GM12878 (cell line): Measurements from ENCODE around the gene PATE2. TPM values are rescaled to one million over a fixed set of nuclear protein-coding genes. Genes with fewer than 3 reads are reported as not detected.

Experiments used
- ATAC-seq: fragments of 200-7000 bp; cut with Tn5 transposase; 3 replicates; pipeline ENCODE4 v1.9.1; 2020; ENCODE audit warnings: mild to moderate bottlenecking, moderate library complexity
- BruUV-seq: library from RNA; stranded (reverse); fragments of 400-500 nt; replicated peaks from 2 replicates; lab custom pipeline; 2021; lab: Mats Ljungman, UMichigan
- CTCF ChIA-PET: fragments of 300-600 bp; sonication (Branson Sonifier 250); formaldehyde crosslinking; extraction: SDS; loops from one replicate; lab custom pipeline; 2021; ENCODE audit warnings: inconsistent platforms; lab: Yijun Ruan, JAX
- POLR2A ChIA-PET: fragments of 350-600 bp; formaldehyde crosslinking; extraction: SDS; loops from one replicate; lab custom pipeline; 2021; ENCODE audit warnings: inconsistent platforms; lab: Charles Lee
- RAD21 ChIA-PET: fragments of 300-600 bp; sonication (Branson Sonifier 250); formaldehyde crosslinking; loops from one replicate; lab custom pipeline; 2023; ENCODE audit warnings: antibody characterized with exemption; ENCODE audit not compliant: unreplicated experiment; lab: Charles Lee
- SMC1A ChIA-PET: fragments of 300-600 bp; sonication (Branson Sonifier 250); formaldehyde crosslinking; loops from one replicate; lab custom pipeline; 2023; ENCODE audit not compliant: unreplicated experiment, uncharacterized antibody; lab: Charles Lee
- DNase-seq: peaks from one replicate; pipeline ENCODE4 v3.0.0-alpha.2; 2011; ENCODE audit warnings: low read depth, low spot score
- FAIRE-seq: peaks from 3 replicates; lab custom pipeline; 2011; peaks lifted over from hg19 to GRCh38; lab: Jason Lieb, UNC
- H2AFZ ChIP-seq: 2 replicates; pipeline ENCODE4 v1.6.0; 2011; ENCODE audit warnings: low read depth, low read length, control low read depth; ENCODE audit not compliant: control insufficient read depth
- H3K27ac ChIP-seq: 2 replicates; pipeline ENCODE4 v1.5.1; 2011; ENCODE audit warnings: control low read depth; ENCODE audit not compliant: control insufficient read depth, insufficient read depth
- H3K27me3 ChIP-seq, 2 experiments: replicated peaks in 1 of 2; 2 replicates each; pipeline versions ENCODE4 v1.6.0 to v1.6.1; 2011; ENCODE audit warnings: low read length in 1 of 2; ENCODE audit not compliant: control insufficient read depth in 2 of 2, insufficient read depth in 2 of 2
- H3K36me3 ChIP-seq, 2 experiments: 2 replicates each; pipeline ENCODE4 v1.5.1; 2011; ENCODE audit warnings: low read length in 1 of 2; ENCODE audit not compliant: control insufficient read depth in 2 of 2, insufficient read depth in 2 of 2
- H3K4me1 ChIP-seq: 2 replicates; pipeline ENCODE4 v1.6.1; 2011; ENCODE audit warnings: mild to moderate bottlenecking, low read length, moderate library complexity, mixed read lengths; ENCODE audit not compliant: control insufficient read depth, insufficient read depth
- H3K4me2 ChIP-seq: 2 replicates; pipeline ENCODE4 v1.6.0; 2011; ENCODE audit warnings: control low read depth; ENCODE audit not compliant: control insufficient read depth, insufficient read depth
- H3K4me3 ChIP-seq: fragments of 200-600 bp; sonication (generic); 2 replicates; pipeline ENCODE4 v1.5.1; 2016
- H3K79me2 ChIP-seq: 2 replicates; pipeline ENCODE4 v1.6.0; 2011; ENCODE audit warnings: low read length; ENCODE audit not compliant: control insufficient read depth, insufficient read depth
- H3K9ac ChIP-seq: 2 replicates; pipeline ENCODE4 v1.8.0; 2011; ENCODE audit warnings: low read length, control low read depth, mixed read lengths; ENCODE audit not compliant: control insufficient read depth, insufficient read depth
- H3K9me3 ChIP-seq: replicated peaks from 3 replicates; pipeline ENCODE4 v1.5.1; 2011; ENCODE audit warnings: mild to moderate bottlenecking, low read length; ENCODE audit not compliant: control insufficient read depth, insufficient read depth
- H4K20me1 ChIP-seq: 2 replicates; pipeline ENCODE4 v1.6.0; 2011; ENCODE audit not compliant: control insufficient read depth, insufficient read depth
- BHLHE40 ChIP-seq, 2 experiments: fragments of 450-650 bp in 1 of 2; IDR thresholded peaks; 2 replicates each; pipeline ENCODE4 v1.6.1; 2011 to 2017; ENCODE audit warnings: low read depth in 2 of 2, borderline replicate concordance in 1 of 2, improper control_type of control experiment in 1 of 2, low read length in 1 of 2, mild to moderate bottlenecking in 1 of 2
- BMI1 ChIP-seq: fragments of 450-650 bp; IDR thresholded peaks from 2 replicates; pipeline ENCODE4 v1.6.1; 2016; ENCODE audit warnings: mild to moderate bottlenecking, moderate library complexity, borderline replicate concordance
- EGR1 ChIP-seq, 2 experiments: IDR thresholded peaks; 1 replicate in 1 of 2; 2 replicates in 1 of 2; pipeline ENCODE4 v1.6.1; 2011 to 2012; ENCODE audit warnings: low read depth in 2 of 2, low read length in 2 of 2, borderline replicate concordance in 1 of 2, mild to moderate bottlenecking in 1 of 2, moderate library complexity in 1 of 2
- EP300 ChIP-seq, 2 experiments: fragments of 150-350 bp in 1 of 2; IDR thresholded peaks; 2 replicates each; pipeline ENCODE4 v1.6.1; 2011 to 2012; ENCODE audit warnings: low read depth in 2 of 2, low read length in 2 of 2, borderline replicate concordance in 1 of 2, improper control_type of control experiment in 1 of 2, inconsistent platforms in 1 of 2; ENCODE audit not compliant: control insufficient read depth in 1 of 2
- IRF4 ChIP-seq: IDR thresholded peaks from 2 replicates; pipeline ENCODE4 v1.6.1; 2011; ENCODE audit warnings: low read depth, low read length
- JUND ChIP-seq: IDR thresholded peaks from 2 replicates; pipeline ENCODE4 v1.6.1; 2012; ENCODE audit warnings: low read depth, mild to moderate bottlenecking, low read length, improper control_type of control experiment, moderate library complexity
- LARP7 ChIP-seq: fragments of 450-650 bp; IDR thresholded peaks from 2 replicates; pipeline ENCODE4 v1.6.1; 2017; ENCODE audit warnings: mild to moderate bottlenecking
- NFYB ChIP-seq: IDR thresholded peaks from 2 replicates; pipeline ENCODE4 v1.6.1; 2011; ENCODE audit warnings: low read depth, mild to moderate bottlenecking, low read length, improper control_type of control experiment, moderate library complexity; ENCODE audit not compliant: insufficient read depth
- NR2C1 ChIP-seq: fragments of 450-650 bp; IDR thresholded peaks from 2 replicates; pipeline ENCODE4 v1.6.1; 2017; ENCODE audit warnings: antibody characterized with exemption, mild to moderate bottlenecking, moderate library complexity
- RAD21 ChIP-seq: IDR thresholded peaks from 2 replicates; pipeline ENCODE4 v1.6.1; 2011; ENCODE audit warnings: mild to moderate bottlenecking, low read depth, low read length, moderate library complexity; ENCODE audit not compliant: insufficient read depth
- RBBP5 ChIP-seq: fragments of 200-600 bp; sonication (generic); conservative IDR thresholded peaks from 2 replicates; pipeline ENCODE4 v1.6.1; 2016
- RELB ChIP-seq: fragments of 450-650 bp; IDR thresholded peaks from 2 replicates; pipeline ENCODE4 v1.6.1; 2017; ENCODE audit warnings: low read depth, mild to moderate bottlenecking, moderate library complexity
- RUNX3 ChIP-seq: IDR thresholded peaks from 2 replicates; pipeline ENCODE4 v1.6.1; 2012; ENCODE audit warnings: low read length, inconsistent platforms
- SRF ChIP-seq, 2 experiments: IDR thresholded peaks; 2 replicates each; pipeline ENCODE4 v1.6.1; 2011; ENCODE audit warnings: low read depth in 2 of 2, low read length in 2 of 2, mild to moderate bottlenecking in 1 of 2, moderate library complexity in 1 of 2
- SUPT20H ChIP-seq: IDR thresholded peaks from 2 replicates; pipeline ENCODE4 v1.6.1; 2011; ENCODE audit warnings: low read depth, mild to moderate bottlenecking, low read length, moderate library complexity, borderline replicate concordance; ENCODE audit not compliant: control insufficient read depth
- TBL1XR1 ChIP-seq: IDR thresholded peaks from 2 replicates; pipeline ENCODE4 v1.6.1; 2012; ENCODE audit warnings: low read depth, low read length, improper control_type of control experiment
- TCF3 ChIP-seq: IDR thresholded peaks from 2 replicates; pipeline ENCODE4 v1.6.1; 2012; ENCODE audit warnings: low read depth, mild to moderate bottlenecking, low read length, borderline replicate concordance; ENCODE audit not compliant: insufficient read depth
- ZBED1 ChIP-seq: IDR thresholded peaks from 2 replicates; pipeline ENCODE4 v1.6.1; 2016; ENCODE audit warnings: borderline replicate concordance
- ZNF217 ChIP-seq: fragments of 450-650 bp; IDR thresholded peaks from 2 replicates; pipeline ENCODE4 v1.6.1; 2017; ENCODE audit warnings: antibody characterized with exemption, mild to moderate bottlenecking
- WGBS: methylation state at CpG from one replicate; pipeline ENCODE4 v1.1.6; 2016; ENCODE audit warnings: low lambda C conversion rate; ENCODE audit not compliant: insufficient replicate concordance, insufficient coverage; ENCODE audit errors: missing lambda C conversion rate; 5-methylcytosine and 5-hydroxymethylcytosine counted together
- in situ Hi-C: fragments of 300-500 bp; cut with MboI; formaldehyde crosslinking; loops from 9 replicates; pipeline ENCODE4 v1.14.3; 2018; ENCODE audit warnings: mixed read lengths
- intact Hi-C: fragments of 100-400 bp; cut with micrococcal nuclease; formaldehyde crosslinking; loops from one replicate; pipeline ENCODE4 v1.14.2; 2022; ENCODE audit not compliant: unreplicated experiment
- polyA plus RNA-seq, 11 experiments: library from polyadenylated mRNA; depleted of rRNA in 4 of 11; unstranded in 6 of 11; stranded (reverse) in 5 of 11; fragments of >200 nt; fragmentation: Nextera tagmentation in 4 of 11; fragmentation: Illumina TruSeq in 1 of 11; extraction: Ambion mirVana in 4 of 11; extraction: Trizol in 1 of 11; gene quantifications; 1 replicate in 1 of 11; 2 replicates in 10 of 11; pipeline versions ENCODE4 v1.2.1 to v1.2.3, GENCODE V29; 2011 to 2016; ENCODE audit warnings: inconsistent platforms in 2 of 11, missing spikeins in 2 of 11, low read depth in 1 of 11
- total RNA-seq, 4 experiments: library from RNA; depleted of rRNA in 3 of 4; stranded (reverse); fragments of >200 nt in 3 of 4; fragmentation: Illumina TruSeq in 1 of 4; extraction: Trizol in 1 of 4; gene quantifications; 2 replicates each; pipeline versions ENCODE4 v1.2.1 to v1.2.3, GENCODE V29; 2013 to 2021

Gene PATE2
- total and polyA plus RNA-seq, 10 of the 15 experiments (the other 5 are each of a cell fraction or from before 2014, with no cell fraction given), result 0.04 to 0.09 (median 0.09) TPM; not detected in 7

- ChIA-PET CTCF (no interaction called here), SMC1A (no interaction called here), POLR2A (no interaction called here), RAD21 (no interaction called here)
- DNase-seq, result no peak
- no peaks in the 10 kb centered on the region for H3K9me3 ChIP-seq
- FAIRE-seq, result no peak
- H3K4me1 ChIP-seq, result no peaks in the 10 kb centered on the region
- H3K36me3 ChIP-seq, result no peaks in the 10 kb centered on the region
- no peaks in the 10 kb centered on the region for H4K20me1 ChIP-seq
- WGBS, result 0% methylated on average over 2 of the region's 2 CpGs
- in situ Hi-C loops (no loop called here), intact Hi-C loops (no loop called here)
- no peak within 1 kb of the TSS for H3K9ac ChIP-seq
- no peaks in the 10 kb centered on the region for H3K79me2 ChIP-seq
- no peak within 1 kb of the TSS for H3K4me3 ChIP-seq
- no peak for ATAC-seq
- H3K27ac ChIP-seq, result no peak within 1 kb of the TSS
- TF ChIP-seq SRF (IDR thresholded peaks at IDR 0.05; ENCODE audit: low read depth in 2 of 2, low read length in 2 of 2) (no peak), BHLHE40 (IDR thresholded peaks at IDR 0.05; ENCODE audit: borderline replicate concordance in 1 of 2, low read depth in 2 of 2, low read length in 1 of 2) (no peak), EGR1 (IDR thresholded peaks at IDR 0.05; ENCODE audit: borderline replicate concordance in 1 of 2, low read depth in 2 of 2, low read length in 2 of 2) (no peak), NR2C1 (no peak), EP300 (IDR thresholded peaks at IDR 0.05; ENCODE audit: borderline replicate concordance in 1 of 2, control insufficient read depth in 1 of 2, low read depth in 2 of 2, low read length in 2 of 2) (no peak), ZNF217 (no peak), TBL1XR1 (no peak), LARP7 (no peak), TCF3 (no peak), SUPT20H (no peak), IRF4 (no peak), RUNX3 (no peak), RBBP5 (no peak), ZBED1 (no peak), JUND (no peak), RAD21 (no peak), NFYB (no peak), RELB (no peak), BMI1 (no peak)
- H3K27me3 ChIP-seq, result no peaks in the 10 kb centered on the region
- H2AFZ ChIP-seq, result no peak within 1 kb of the TSS
- BruUV-seq, result no TSS peak
- H3K4me2 ChIP-seq, result no peak within 1 kb of the TSS
Observed at GRCh38 chr11:125787827-125788226, 9.2 kb upstream of the PATE2 start, which contains the start of gene PATE3. TSS of gene PATE3 (plus strand) at chr11:125788127. CDS start at chr11:125788152, 25 bp downstream.
